PFSK-1 (cell line): Measurements from ENCODE around the gene RBM26.

Experiments used
- FOXP2 ChIP-seq: optimal IDR thresholded peaks from 2 replicates; pipeline ENCODE3; 2011; ENCODE audit warnings: borderline replicate concordance, control low read depth, inconsistent platforms; ENCODE audit not compliant: insufficient read depth; ENCODE audit errors: extremely low read length, extremely low read depth
- POLR2AphosphoS5 ChIP-seq: IDR thresholded peaks from 2 replicates; pipeline ENCODE4 v1.6.1; 2012; ENCODE audit warnings: low read depth, mild to moderate bottlenecking, control low read depth, low read length, moderate library complexity
- SIN3A ChIP-seq: IDR thresholded peaks from 2 replicates; pipeline ENCODE4 v1.6.1; 2012; ENCODE audit warnings: mild to moderate bottlenecking, low read length, moderate library complexity, borderline replicate concordance; ENCODE audit not compliant: insufficient read depth
- TAF1 ChIP-seq: IDR thresholded peaks from 2 replicates; pipeline ENCODE4 v1.6.1; 2012; ENCODE audit warnings: low read length, control low read depth, borderline replicate concordance; ENCODE audit not compliant: insufficient read depth
- TF ChIP-seq, protein P1 (sequence below), 2 experiments: IDR thresholded peaks; 2 replicates each; pipeline versions ENCODE4 v1.6.1 to v1.8.0; 2011 to 2012; ENCODE audit warnings: low read depth in 2 of 2, low read length in 2 of 2, control low read depth in 1 of 2, inconsistent platforms in 1 of 2, mild to moderate bottlenecking in 1 of 2, moderate library complexity in 1 of 2; ENCODE audit not compliant: insufficient read depth in 1 of 2

Gene RBM26

DNA sequence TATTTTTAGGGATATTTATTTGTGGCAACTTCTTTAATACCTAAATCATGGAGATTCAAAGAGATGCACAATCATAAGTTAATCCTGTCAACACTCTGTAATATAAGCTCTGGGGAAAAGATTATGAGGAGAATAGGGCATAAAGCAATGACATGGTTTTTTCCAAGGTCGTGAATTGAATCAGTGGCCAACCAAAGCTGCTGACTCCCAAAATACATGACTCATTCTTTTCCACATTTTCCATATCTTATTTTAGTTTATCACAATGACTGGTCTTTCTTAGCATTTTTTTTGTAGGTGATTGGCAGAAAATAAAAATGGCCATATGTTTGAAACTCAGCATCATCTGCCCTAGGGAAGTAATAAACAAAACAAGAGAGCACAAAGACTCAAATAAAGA, 28.5 kb upstream of the RBM26 start:
- no peak for TF ChIP-seq TAF1

DNA sequence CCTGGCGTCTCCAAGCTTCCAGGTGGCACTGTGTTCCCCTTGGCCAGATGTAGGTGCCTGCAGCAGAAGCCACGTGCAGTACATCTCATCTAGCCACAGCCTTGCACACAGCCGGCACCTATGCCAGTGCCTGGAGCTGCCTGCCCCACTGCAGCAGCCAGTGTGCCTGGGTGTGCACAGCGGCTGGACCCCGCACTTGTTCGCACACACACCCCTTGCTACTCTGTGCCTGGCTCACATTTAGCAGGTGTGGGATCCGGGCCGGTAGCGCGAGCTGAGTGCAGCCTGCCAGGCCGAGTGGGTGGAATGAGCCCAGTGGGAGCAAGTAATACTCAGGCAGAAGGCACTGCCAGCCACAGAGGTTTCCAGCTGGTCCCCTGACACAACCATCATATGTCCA, 26.9 kb upstream of the RBM26 start:
- TF ChIP-seq POLR2AphosphoS5 (no peak), FOXP2 (no peak), SIN3A (no peak), TAF1 (no peak)
- TF ChIP-seq, protein P1, sequence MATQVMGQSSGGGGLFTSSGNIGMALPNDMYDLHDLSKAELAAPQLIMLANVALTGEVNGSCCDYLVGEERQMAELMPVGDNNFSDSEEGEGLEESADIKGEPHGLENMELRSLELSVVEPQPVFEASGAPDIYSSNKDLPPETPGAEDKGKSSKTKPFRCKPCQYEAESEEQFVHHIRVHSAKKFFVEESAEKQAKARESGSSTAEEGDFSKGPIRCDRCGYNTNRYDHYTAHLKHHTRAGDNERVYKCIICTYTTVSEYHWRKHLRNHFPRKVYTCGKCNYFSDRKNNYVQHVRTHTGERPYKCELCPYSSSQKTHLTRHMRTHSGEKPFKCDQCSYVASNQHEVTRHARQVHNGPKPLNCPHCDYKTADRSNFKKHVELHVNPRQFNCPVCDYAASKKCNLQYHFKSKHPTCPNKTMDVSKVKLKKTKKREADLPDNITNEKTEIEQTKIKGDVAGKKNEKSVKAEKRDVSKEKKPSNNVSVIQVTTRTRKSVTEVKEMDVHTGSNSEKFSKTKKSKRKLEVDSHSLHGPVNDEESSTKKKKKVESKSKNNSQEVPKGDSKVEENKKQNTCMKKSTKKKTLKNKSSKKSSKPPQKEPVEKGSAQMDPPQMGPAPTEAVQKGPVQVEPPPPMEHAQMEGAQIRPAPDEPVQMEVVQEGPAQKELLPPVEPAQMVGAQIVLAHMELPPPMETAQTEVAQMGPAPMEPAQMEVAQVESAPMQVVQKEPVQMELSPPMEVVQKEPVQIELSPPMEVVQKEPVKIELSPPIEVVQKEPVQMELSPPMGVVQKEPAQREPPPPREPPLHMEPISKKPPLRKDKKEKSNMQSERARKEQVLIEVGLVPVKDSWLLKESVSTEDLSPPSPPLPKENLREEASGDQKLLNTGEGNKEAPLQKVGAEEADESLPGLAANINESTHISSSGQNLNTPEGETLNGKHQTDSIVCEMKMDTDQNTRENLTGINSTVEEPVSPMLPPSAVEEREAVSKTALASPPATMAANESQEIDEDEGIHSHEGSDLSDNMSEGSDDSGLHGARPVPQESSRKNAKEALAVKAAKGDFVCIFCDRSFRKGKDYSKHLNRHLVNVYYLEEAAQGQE (IDR thresholded peaks at IDR 0.05; ENCODE audit: insufficient read depth in 1 of 2, low read depth in 2 of 2, low read length in 2 of 2): no peak

DNA sequence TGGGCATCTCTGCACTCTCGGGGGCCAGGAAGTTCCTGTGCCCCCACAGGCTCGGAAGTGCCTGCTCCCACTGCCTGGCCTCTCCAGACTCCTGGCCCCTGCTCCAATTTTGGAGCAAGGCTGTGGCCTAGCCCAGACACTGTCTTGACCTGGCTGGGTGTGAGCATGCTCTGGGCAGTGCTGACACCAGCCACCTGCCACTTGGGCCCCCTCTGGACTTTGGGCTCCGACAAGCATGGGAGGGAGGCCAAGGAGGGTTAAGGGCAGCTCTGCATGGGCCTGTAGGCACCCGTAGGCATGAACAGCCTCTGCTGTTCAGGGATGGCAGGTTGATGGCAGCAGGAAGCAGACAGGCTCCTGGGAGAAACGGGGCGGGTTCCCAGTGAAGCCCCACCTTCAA, 26.0 kb upstream of the RBM26 start:
- TF ChIP-seq SIN3A (no peak), FOXP2 (no peak)

DNA sequence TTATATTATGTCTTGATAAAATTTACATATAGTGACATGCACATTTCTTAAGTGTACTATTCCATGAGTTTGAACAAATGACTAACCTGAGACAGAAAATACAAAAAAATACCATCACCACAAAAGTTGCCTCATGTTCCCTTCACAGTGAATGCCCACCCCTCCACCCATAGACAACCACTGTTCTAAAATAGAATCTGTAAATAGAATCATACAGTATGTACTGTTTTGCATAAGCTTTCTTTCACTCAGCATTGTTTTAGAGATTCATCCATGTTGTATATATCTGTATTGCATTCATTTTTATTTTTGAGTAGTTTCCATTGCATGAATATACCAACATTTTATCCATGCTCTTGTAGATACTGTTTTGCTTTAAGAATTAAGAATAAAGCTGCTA, 23.3 kb upstream of the RBM26 start:
- TF ChIP-seq TAF1 (no peak), POLR2AphosphoS5 (no peak), SIN3A (no peak), FOXP2 (no peak)
- TF ChIP-seq, protein P1 (IDR thresholded peaks at IDR 0.05; ENCODE audit: insufficient read depth in 1 of 2, low read depth in 2 of 2, low read length in 2 of 2): no peak

DNA sequence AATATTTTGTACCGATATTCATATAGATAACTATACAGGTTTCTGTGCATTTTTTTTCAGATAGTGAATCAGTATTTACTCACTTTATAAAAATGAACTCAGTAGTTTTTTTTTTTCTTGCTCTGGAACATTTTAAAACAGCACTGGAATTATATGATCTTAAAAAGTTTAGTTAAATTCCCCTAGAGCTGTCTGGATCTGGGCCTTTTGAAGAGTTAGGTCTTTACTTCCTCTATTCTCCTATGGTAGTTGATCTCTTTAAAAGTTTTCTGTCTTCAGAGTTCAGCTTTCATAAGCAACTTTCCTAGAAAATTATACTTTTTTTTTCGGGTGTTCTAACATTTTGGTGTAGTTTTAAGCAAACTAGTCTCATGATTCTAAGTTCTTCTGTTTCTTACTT, 21.8 kb upstream of the RBM26 start:
- TF ChIP-seq TAF1 (no peak), POLR2AphosphoS5 (no peak), SIN3A (no peak), FOXP2 (no peak)
- TF ChIP-seq, protein P1 (IDR thresholded peaks at IDR 0.05; ENCODE audit: insufficient read depth in 1 of 2, low read depth in 2 of 2, low read length in 2 of 2): no peak

DNA sequence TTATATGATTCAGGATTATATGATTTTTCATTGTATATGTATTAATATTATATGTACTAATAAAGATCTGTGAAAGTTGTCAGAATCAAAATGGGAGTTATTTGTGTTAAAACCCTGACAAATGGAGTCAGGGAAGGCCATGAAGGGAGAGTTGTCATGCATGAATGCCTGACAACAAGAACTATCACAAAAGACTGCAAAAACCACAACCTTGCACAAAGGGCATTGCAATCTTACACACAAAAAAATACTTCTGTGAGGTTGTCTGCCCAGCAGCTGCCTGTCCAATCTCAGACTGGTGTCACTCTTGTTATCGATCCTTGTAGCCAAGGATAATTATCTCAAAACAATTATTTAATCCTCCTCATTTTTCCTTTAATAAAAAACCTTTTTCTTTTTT, 21.2 kb upstream of the RBM26 start:
- TF ChIP-seq TAF1 (no peak), POLR2AphosphoS5 (no peak), FOXP2 (no peak), SIN3A (no peak)
- TF ChIP-seq, protein P1 (IDR thresholded peaks at IDR 0.05; ENCODE audit: insufficient read depth in 1 of 2, low read depth in 2 of 2, low read length in 2 of 2): no peak
